Esophagus squamous epithelium (tissue), 5 donors: ENCODE results near the gene HINT2. TPM values are rescaled to one million over a fixed set of nuclear protein-coding genes. Genes with fewer than 3 reads are reported as not detected.
A peak's percentile ranks its signal among the peaks of the same experiment; 100 is the strongest.

Source experiments
- DNase-seq: peaks from one replicate; lab custom pipeline; 2025; lab: John Stamatoyannopoulos, UW
- H3K27ac ChIP-seq, 4 donors: fragments of 200-600 bp; sonication (generic); one replicate each; pipeline ENCODE4 v1.5.1; 2016 to 2019; ENCODE audit warnings: mild to moderate bottlenecking in 1 of 4
- H3K27me3 ChIP-seq, 4 donors: fragments of 200-600 bp; sonication (generic); 1 replicate in 3 of 4; 2 replicates in 1 of 4; pipeline versions ENCODE4 v1.5.1 to v1.6.0; 2017 to 2021; ENCODE audit warnings: antibody characterized with exemption in 1 of 4
- H3K36me3 ChIP-seq, 3 donors: fragments of 200-600 bp; sonication (generic); one replicate each; pipeline ENCODE4 v1.5.1; 2016 to 2019
- H3K4me1 ChIP-seq, 3 donors: fragments of 200-600 bp; sonication (generic); one replicate each; pipeline ENCODE4 v1.5.1; 2017 to 2019
- H3K4me3 ChIP-seq, 4 donors: fragments of 200-600 bp; sonication (generic); 1 replicate in 3 of 4; 2 replicates in 1 of 4; pipeline ENCODE4 v1.5.1; 2016 to 2019; ENCODE audit warnings: mild to moderate bottlenecking in 2 of 4, moderate library complexity in 1 of 4
- H3K9me3 ChIP-seq, 3 donors: fragments of 200-600 bp; sonication (generic); one replicate each; pipeline ENCODE4 v1.5.1; 2016 to 2019
- CTCF ChIP-seq, 6 experiments: fragments of 450-650 bp in 4 of 6; fragments of 200-600 bp in 2 of 6; sonication (generic) in 2 of 6; IDR thresholded peaks; one replicate each; pipeline ENCODE4 v1.5.1; 2016 to 2019; ENCODE audit warnings: antibody characterized with exemption in 6 of 6, mild to moderate bottlenecking in 4 of 6, moderate library complexity in 4 of 6
- POLR2A ChIP-seq, 4 donors: fragments of 450-650 bp; IDR thresholded peaks; one replicate each; pipeline ENCODE4 v1.6.1; 2017; ENCODE audit warnings: antibody characterized with exemption in 4 of 4, mild to moderate bottlenecking in 4 of 4, moderate library complexity in 3 of 4
- WGBS, 2 donors: methylation state at CpG; one replicate each; pipeline ENCODE4 v1.1.5; 2018; 5-methylcytosine and 5-hydroxymethylcytosine counted together
- intact Hi-C: fragments of 100-400 bp; cut with DNase I; formaldehyde crosslinking; loops from one replicate; pipeline ENCODE4 v1.15.0; 2022
- total RNA-seq, 4 donors: library from RNA; depleted of rRNA; stranded (reverse); fragments of >200 nt; gene quantifications; one replicate each; pipeline ENCODE4 v1.1.0, GENCODE V29; 2016
- donor health status: DM: yes; HTN: yes; CAD: no.

The HINT2 gene
- total RNA-seq, 4 donors from 2014 or later, result 13.2 to 34.9 (median 19.5) TPM

GRCh38 chr9:35795695-35796094 is 19.1 kb downstream of the HINT2 start:
- Histone ChIP-seq H3K36me3 (peaks cover 0 to 7% (median 0%) of the 10 kb centered on the region in 3 donors), H3K27me3 (peaks cover 0 to 23% (median 0%) of the 10 kb centered on the region in 4 donors), H3K4me3 (no peak overlapping the region), H3K27ac (no peak overlapping the region), H3K9me3 (no peaks in the 10 kb centered on the region), H3K4me1 (peaks cover 5 to 36% (median 15%) of the 10 kb centered on the region in 3 donors)
- no peak for TF ChIP-seq POLR2A (IDR thresholded peaks at IDR 0.05)
- no peak for TF ChIP-seq CTCF (IDR thresholded peaks at IDR 0.05)
- intact Hi-C loops, result no loop called here
- DNase-seq, result no peak

GRCh38 chr9:35793461-35793860 is 21.4 kb downstream of the HINT2 start:
- DNase-seq, result no peak
- Histone ChIP-seq H3K9me3 (no peaks in the 10 kb centered on the region), H3K4me1 (peaks cover 5 to 43% (median 18%) of the 10 kb centered on the region in 3 donors), H3K4me3 (peak overlapping the region in 1 of 4 donors; percentile 32), H3K27me3 (peaks cover 0 to 27% (median 0%) of the 10 kb centered on the region in 4 donors), H3K27ac (peak overlapping the region in 1 of 4 donors; percentile 5), H3K36me3 (no peaks in the 10 kb centered on the region)
- 78 to 84% methylated on average over 2 of the region's 2 CpGs for WGBS, 2 donors
- no peak for TF ChIP-seq CTCF (IDR thresholded peaks at IDR 0.05)
- TF ChIP-seq POLR2A (IDR thresholded peaks at IDR 0.05), result no peak
- intact Hi-C loops, result loop anchor here (5.0 kb wide), 1 partner anchor 89 kb away; no protein-coding TSS in a partner anchor

- Histone ChIP-seq H3K36me3 (no peaks in the 10 kb centered on the region), H3K4me3 (peak overlapping the region in 1 of 4 donors; percentile 32), H3K27ac (no peak overlapping the region), H3K27me3 (peaks cover 0 to 27% (median 0%) of the 10 kb centered on the region in 4 donors), H3K9me3 (no peaks in the 10 kb centered on the region), H3K4me1 (peaks cover 5 to 43% (median 18%) of the 10 kb centered on the region in 3 donors)
- 74 to 81% methylated on average over 2 to 6 of the region's 14 CpGs for WGBS, 2 donors
- DNase-seq, result no peak
- TF ChIP-seq POLR2A (IDR thresholded peaks at IDR 0.05) (no peak), CTCF (IDR thresholded peaks at IDR 0.05) (no peak)
- intact Hi-C loops, result loop anchor here (5.0 kb wide), 1 partner anchor 89 kb away; no protein-coding TSS in a partner anchor
Measured at GRCh38 chr9:35792826-35793225, 22.0 kb downstream of the HINT2 start.

GRCh38 chr9:35792024-35792813 is 22.6 kb downstream of the HINT2 start:
- no peak for TF ChIP-seq POLR2A (IDR thresholded peaks at IDR 0.05)
- TF ChIP-seq CTCF (IDR thresholded peaks at IDR 0.05), result no peak
- DNase-seq, result no peak
- H3K36me3 ChIP-seq, result no peaks in the 10 kb centered on the region
- no peaks in the 10 kb centered on the region for H3K9me3 ChIP-seq
- WGBS, 2 donors, result 79 to 89% methylated on average over 11 to 12 of the region's 34 CpGs
- H3K27me3 ChIP-seq, result peaks cover 0 to 27% (median 0%) of the 10 kb centered on the region in 4 donors
- H3K4me3 ChIP-seq, result peak overlapping the region; percentile 22 to 74 (median 50)
- H3K4me1 ChIP-seq, result peaks cover 5 to 43% (median 18%) of the 10 kb centered on the region in 3 donors
- intact Hi-C loops, result loop anchor here (5.0 kb wide), 1 partner anchor 90 kb away; no protein-coding TSS in a partner anchor
- peak overlapping the region; percentile 67 to 89 (median 74) for H3K27ac ChIP-seq
